Stimulated activated CD4-positive, alpha-beta T cell treated with anti-CD3 and anti-CD28 coated beads, Interleukin-12 subunit alpha, Interleukin-12 subunit beta, amount 100 ng/mL, for 4 hours (primary cell): ENCODE results near the gene CTSV.
A peak's percentile ranks its signal among the peaks of the same experiment; 100 is the strongest.
"Not testable (repeated sequence)": the region's sequence is repeated elsewhere in the genome, so short reads cannot be mapped to it uniquely, and the experiment has no call there.

ENCODE experiments used
- DNase-seq: peaks from one replicate; pipeline ENCODE4 v3.0.0-alpha.2; 2020

Gene CTSV

DNA sequence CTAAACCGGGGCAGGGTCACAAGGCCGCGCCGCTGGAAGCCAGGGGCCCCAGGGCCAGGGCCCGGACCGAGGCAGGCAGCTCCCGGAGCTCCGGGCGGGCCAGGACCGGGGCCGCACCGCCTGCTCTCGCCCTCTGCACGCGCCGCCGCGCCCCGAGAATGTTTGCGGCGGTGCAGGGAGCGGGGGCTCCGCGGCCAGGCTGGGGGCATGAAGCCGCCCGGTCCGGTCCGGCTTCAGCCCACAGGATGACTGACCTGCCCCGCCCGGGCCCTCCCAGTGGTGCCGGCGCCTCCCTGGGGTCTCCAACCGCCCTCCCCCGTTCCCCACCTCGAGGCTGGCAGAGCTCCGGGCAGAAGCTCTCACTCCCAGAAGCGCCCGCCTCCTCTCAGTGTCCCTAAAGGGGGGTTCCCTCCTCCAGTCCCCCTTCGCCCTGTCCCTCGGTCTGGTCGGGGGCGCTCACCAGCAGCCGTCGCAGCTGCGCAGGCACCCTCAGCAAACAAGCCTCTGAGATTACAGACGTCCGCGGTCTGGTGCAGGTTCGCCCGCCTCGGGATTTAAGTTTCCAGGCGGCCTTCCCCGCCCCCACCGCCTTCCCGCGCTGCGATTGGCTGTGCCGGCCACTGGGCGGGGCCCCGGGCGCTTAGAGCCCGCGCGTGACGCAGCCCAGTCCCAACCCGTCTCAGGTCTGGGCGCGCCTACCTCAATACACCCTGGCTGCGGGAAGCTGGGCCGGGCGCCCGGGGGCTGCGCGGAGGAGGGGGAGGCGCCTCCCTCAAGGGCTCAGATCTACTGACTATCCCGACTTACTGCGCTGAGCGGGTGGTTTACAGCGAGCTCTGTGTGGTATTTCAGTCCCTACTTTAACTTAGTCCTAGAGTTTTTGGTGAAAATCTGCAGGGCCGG, at the start of gene CTSV:
CTSV (minus strand) TSS at position 532 of the 903 bp plus-strand sequence. CDS start 1,099 bp downstream, outside the sequence.
- DNase-seq: peak; percentile 82

GRCh38 chr9:97087668-97088215, 48.8 kb upstream of the CTSV start:
- DNase-seq: not testable (repeated sequence)

- not testable (repeated sequence) for DNase-seq
These were observed 45.6 kb upstream of the CTSV start for GRCh38 chr9:97084562-97084991.

GRCh38 chr9:97078362-97078761, 39.4 kb upstream of the CTSV start:
- no peak for DNase-seq

DNA sequence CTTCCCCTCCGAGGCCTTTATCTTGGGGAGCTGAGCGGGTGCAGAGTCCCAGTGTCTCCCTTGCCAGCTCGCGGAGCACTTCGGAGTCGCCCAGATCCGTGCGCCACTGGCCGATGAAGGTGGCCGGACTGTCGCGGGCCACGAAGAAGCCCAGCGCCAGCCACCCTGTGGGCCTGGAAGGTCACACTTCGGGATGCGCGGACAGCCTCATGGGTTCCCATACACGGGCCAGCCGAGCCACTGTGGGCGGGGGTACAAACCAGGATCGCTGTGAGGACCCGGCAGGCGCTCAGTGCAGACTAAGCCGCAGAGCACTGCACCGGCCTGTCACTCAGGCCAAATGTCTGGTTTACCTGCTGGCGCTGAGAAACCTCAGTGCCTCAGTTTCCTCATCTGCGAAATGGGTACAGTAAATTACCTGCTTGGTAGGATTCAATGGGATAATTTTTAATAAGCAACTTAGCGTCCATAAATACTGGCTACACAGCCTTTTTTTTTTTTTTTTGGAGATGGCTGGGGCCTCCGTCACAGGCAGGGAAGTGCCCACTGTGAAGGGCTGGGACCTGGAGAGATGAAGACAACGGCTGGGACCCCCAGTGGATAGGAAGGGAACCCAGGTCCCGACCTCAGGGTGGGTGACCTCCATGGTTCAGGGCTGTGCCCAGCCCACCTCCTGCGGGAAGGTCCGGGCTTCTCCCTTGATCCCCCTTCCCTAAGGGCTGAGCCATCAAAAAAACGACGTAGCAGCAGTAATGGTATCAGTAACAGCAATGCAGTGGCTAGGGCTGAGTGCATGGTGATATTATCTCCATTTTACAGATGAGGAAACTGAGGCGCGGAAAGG, 38.7 kb upstream of the CTSV start:
- no peak for DNase-seq

GRCh38 chr9:97076731-97077451, 37.9 kb upstream of the CTSV start:
- not testable (repeated sequence) for DNase-seq

DNA sequence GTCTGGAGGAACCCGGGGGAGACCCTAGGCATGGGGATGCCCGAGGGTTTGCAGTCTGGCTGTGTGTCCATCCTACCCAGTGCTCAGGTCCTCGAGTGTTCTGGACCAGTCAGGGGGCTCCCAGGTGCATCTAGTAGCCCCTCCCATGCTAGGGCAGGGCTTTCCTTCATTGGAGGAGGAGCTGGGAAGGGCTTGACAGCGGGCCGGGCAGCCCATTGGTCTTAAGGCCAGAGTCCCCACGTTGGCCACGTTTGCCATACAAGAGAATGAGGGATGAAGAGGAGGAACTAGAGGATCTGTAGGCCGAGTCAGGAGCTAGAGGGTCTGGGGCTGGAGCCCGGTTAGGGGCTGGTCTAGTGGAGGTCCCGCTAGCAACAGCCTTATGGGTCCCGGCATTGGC, 37.3 kb upstream of the CTSV start:
- no peak for DNase-seq

- no peak for DNase-seq
These were observed 36.5 kb upstream of the CTSV start for GRCh38 chr9:97075289-97075985.

DNA sequence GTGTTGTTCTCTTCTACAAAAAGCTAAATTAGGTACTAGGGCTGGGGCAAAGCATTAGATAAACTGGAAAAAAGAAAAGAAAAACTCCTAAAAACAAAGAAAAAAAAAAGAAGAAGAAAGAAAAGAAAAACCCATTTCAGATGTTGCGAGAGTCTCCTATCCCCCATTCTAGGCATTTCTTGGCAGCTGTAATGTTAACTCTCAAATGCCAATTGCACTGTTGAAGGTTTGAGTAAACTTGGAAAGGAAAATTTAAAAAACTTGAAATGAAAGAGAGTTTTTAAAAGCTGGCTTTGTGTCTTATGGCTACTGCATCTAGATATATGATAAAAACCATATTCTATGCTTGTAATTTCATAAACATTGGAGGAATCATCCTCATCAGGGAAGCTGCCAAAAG, 34.6 kb upstream of the CTSV start:
- DNase-seq: no peak

DNA sequence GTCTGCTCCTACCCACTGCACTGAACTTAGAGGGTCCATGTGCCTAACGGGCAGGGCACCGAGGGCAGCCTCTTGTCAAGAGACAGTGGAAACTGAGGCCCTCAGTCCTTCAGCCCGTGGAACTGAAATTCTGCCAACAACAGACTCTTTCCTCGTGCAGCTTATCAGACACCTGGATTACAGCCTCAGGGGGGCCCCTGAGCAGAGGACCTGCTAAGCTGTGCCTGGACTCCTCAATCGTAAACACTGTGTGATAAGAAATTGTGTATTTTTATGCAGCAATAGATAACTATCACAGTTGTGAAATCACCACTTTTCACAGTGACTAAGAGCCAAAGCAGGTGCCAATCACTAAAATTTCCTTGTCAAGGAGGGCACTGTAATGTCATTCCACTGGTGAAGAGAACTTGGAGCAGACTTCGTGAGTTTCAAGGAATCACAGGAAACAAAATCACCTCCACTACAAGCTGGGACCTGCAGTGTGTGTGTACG, 33.4 kb upstream of the CTSV start:
- no peak for DNase-seq

DNA sequence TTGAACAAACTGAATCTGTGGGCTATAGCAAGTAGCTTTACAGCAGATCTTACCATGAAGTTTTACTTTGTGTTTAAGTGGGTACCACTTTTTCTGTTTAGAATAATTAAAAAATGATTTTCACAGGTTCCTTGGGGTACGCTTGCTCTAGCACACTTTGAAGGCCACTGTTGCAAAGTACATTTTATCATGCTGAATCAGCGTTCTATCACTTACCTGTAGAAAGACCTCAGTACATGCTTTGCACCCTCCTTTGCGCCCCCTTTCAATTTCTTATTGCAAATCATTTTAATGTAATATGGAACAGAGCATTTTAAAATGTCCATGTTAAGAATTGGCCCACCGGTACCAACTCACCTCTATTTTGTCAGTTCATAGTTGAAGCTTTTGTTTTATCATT, 31.4 kb upstream of the CTSV start:
- not testable (repeated sequence) for DNase-seq

- DNase-seq: no peak
These were observed 28.5 kb upstream of the CTSV start for GRCh38 chr9:97067490-97067889.

DNA sequence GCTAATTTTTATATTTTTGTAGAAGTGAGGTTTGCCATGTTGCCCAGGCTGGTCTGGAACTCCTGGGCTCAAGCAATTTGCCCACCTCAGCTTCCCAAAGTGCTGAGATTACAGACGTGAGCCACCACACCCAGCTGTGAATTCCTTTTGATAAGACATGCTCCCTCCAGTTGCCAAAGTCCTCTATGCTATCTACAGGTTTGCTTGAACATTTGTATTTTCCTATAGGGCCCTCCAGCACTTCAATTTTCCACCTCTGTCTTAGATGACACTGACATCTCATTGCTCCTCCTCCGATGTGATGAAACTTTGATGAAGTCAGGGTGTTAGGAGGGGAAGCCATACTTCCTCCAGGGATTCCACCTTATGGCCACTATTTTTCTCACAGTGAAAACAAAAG, 25.2 kb upstream of the CTSV start:
- no peak for DNase-seq

GRCh38 chr9:97060796-97061195, 21.9 kb upstream of the CTSV start:
- no peak for DNase-seq

DNA sequence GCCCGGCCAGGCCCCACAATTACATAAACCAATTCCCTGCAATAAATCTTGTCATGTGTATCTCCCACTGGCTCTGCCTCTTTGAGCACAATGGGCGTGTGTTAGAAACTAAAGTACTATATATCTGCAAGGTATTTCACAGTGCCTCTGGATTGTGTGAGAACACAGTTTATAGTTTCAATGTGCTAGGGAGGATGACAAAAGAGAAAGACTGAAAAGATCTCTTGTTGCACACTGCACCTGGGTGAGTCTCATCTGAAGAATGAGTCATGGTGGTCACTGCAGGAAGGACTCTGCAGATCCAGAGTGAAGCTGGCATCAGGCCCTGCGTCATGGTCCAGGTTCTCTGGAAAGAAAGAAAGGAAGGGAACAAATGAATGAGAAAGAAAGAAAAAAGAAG, 20.7 kb upstream of the CTSV start:
- DNase-seq: no peak

- no peak for DNase-seq
These were observed 18.7 kb upstream of the CTSV start for GRCh38 chr9:97057651-97058050.

DNA sequence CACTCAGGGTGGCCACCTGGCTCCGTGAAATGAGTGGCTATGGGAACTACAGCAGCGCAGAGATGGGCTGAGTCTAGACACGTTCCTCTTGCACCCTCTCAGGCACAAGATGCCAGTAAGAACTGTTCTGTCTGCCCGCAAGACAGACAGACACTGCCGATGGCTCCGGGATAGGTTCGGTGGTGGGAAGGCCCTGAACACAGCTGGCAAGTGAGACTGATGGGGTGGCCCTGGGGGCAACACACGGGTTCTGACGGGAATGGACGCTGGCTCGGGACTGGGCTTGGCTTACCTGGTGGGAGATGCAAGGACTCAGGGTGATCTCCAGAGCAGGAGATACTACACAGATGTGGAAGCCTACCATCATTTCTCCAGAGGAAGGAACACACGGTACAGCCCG, 16.9 kb upstream of the CTSV start:
- not testable (repeated sequence) for DNase-seq

DNA sequence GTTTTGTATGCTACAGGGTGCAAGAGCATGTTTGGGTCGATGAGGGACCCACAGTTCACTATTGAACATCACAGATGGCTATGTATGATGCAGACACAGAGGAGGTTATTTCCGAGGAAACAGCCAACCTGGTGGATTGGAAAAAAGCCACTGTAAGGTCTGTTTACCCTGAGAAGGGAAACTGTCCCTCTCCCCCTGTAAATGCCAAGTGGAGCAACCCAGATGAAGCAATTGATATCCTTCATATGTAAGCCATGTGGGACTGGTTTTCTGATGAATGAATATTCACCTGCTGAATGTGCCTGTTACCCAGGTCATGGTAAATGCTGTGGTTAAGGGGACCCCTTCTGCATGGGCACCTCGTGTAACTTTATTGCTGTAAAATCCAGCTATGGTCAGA, 14.8 kb upstream of the CTSV start:
- no peak for DNase-seq

DNA sequence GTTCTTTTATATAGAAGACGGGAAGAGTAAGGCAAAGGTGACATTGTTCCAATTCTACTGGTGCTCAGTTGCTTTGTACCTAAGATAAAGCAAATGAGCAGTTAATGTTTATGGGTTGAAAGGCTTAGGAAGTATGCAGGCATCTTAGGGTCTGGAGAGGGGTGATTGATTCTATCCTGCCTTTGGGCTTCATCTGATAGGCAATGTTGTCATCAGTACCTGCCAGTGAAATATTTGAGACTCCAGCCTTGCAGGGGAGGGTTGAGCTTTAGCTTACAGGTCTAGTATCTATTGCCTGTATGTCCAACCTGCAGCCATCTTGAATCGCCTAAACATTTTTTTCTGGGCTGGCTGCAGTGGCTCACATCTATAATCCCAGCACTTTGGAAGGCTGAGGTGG, 13.8 kb upstream of the CTSV start:
- DNase-seq: no peak

- no peak for DNase-seq
These were observed 7.3 kb upstream of the CTSV start for GRCh38 chr9:97046228-97046627.

DNA sequence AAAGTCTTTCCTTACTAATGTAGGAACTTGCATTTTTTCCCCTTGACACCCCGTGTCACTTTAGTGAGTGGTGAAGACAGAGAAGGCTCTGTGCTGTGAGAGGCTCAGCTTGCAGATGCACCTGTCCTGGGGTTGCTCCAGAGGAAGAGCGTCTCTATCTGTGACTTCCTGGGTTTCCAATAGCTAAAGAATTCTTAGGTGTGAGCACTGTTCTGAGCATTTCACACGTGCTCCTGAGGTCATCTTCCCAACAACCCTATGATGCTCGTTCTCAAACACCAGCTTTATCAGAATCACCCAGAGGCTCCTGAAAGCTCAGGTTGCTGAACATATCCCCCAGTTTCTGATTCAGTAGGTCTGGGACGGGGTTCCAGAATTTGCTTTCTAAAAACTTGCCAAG, 6.4 kb upstream of the CTSV start:
- DNase-seq: no peak

GRCh38 chr9:97041898-97042297, 3.0 kb upstream of the CTSV start:
- no peak for DNase-seq
